Measurements from ENCODE around the gene ABCB4. TPM values are rescaled to one million over a fixed set of nuclear protein-coding genes. Genes with fewer than 3 reads are reported as not detected.

The ABCB4 gene
- total RNA-seq, 1 experiment from 2014 or later: 0.20 TPM

DNA sequence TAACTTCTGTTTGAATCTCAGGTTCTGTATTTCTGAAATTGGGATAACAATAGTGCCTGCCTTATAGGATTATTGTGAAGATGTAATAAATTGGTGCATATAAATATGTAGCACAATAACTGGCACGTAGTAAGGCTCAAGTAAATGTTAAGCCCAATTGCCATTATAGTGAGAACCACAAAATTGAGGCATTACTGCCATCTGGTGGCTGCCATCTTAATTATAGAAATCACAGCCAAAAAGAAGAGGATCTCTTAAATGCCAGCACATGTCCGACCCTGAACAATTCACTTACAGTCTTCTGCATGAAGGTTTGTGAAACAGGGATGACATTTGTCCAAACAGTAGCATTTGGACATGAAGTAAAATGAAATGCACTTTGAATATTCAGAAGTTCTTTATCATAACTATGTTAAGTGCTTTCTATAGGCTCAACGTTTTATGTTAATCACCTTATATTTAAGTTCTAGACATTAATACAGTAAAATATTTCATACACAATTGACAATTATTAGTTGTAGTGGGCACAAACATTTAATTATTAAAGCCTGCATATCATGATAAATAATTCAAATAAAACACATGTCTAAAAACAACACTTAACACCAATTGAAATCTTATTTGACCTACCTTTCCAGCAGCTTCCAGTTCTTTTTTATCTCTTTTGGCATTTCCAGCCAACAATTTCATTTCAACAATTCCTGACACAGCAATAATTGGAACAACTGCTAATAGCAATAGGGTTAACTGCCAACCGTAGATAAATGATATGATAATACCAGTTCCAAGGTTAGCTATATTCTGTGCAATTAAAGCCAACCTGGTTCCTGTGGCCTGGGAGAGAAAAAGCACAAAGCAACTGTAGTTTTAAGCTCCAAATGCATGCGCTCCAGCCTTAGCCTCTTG, 58.5 kb downstream of the ABCB4 start:
- DNase-seq: no peak
- Histone ChIP-seq H2BK120ac (ENCODE audit: low read depth, low read length, poor library complexity, severe bottlenecking) (no peak overlapping the region), H3K79me1 (ENCODE audit: insufficient read depth, low read depth, low read length, poor library complexity, severe bottlenecking) (no peaks in the 10 kb centered on the region), H2BK15ac (ENCODE audit: low read depth, low read length) (no peak overlapping the region), H3K4me2 (ENCODE audit: insufficient read depth, insufficient read length, low read length) (no peak overlapping the region), H3K18ac (ENCODE audit: insufficient read length, low read depth, low read length) (no peak overlapping the region), H4K20me1 (ENCODE audit: control insufficient read depth, insufficient read depth, insufficient read length) (no peaks in the 10 kb centered on the region), H3K23me2 (ENCODE audit: insufficient read length, low read depth, low read length, poor library complexity, severe bottlenecking) (no peaks in the 10 kb centered on the region), H3K79me2 (ENCODE audit: insufficient read depth, low read length) (no peaks in the 10 kb centered on the region), H3K56ac (ENCODE audit: insufficient read length, low read depth, low read length) (no peak overlapping the region), H2AFZ (ENCODE audit: low read length) (no peak overlapping the region), H2AK5ac (ENCODE audit: insufficient read length, low read length) (no peak overlapping the region), H3K27ac (ENCODE audit: insufficient read length, low read depth, low read length) (no peak overlapping the region), H2BK20ac (ENCODE audit: low read depth, low read length, poor library complexity, severe bottlenecking) (no peak overlapping the region), H2BK12ac (ENCODE audit: insufficient read length, low read depth, low read length) (no peak overlapping the region), H4K8ac (replicated peaks; ENCODE audit: insufficient read length, low read depth, low read length) (no peak overlapping the region), H3T11ph (ENCODE audit: low read length) (no peak overlapping the region), H2BK5ac (ENCODE audit: insufficient read length, low read length) (no peak overlapping the region), H4K91ac (ENCODE audit: insufficient read length, low read depth, low read length) (no peak overlapping the region), H3K14ac (ENCODE audit: insufficient read depth, low read length) (no peak overlapping the region), H3K23ac (ENCODE audit: insufficient read length, low read depth, low read length) (no peak overlapping the region), H3K27me3 (ENCODE audit: insufficient read depth, low read length) (no peaks in the 10 kb centered on the region), H3K9me3 (ENCODE audit: control insufficient read depth, low read depth, low read length) (no peaks in the 10 kb centered on the region), H3K4ac (ENCODE audit: low read depth, low read length) (no peak overlapping the region), H3K4me1 (ENCODE audit: insufficient read depth, low read length) (no peaks in the 10 kb centered on the region), H4K5ac (ENCODE audit: insufficient read length, low read depth, low read length) (no peak overlapping the region), H3K9ac (ENCODE audit: extremely low read depth, insufficient read length, low read length) (no peak overlapping the region)
- Mint-ChIP-seq H3K4me3 (no peak overlapping the region), H3K9me3 (no peaks in the 10 kb centered on the region), H3K27me3 (ENCODE audit: low read depth) (no peaks in the 10 kb centered on the region), H3K36me3 (ENCODE audit: insufficient read depth in 1 of 3, low read depth in 3 of 3) (no peaks in the 10 kb centered on the region), H3K27ac (no peak overlapping the region), H3K4me1 (peaks cover 0 to 4% of the 10 kb centered on the region in 2 experiments; a peak in 1 of 4 replicates)
- TF ChIP-seq CTCF (conservative IDR thresholded peaks at IDR 0.05): peak; percentile 82
- no CpG with 5 or more reads among the region's 5 CpGs for WGBS (ENCODE audit: extremely low coverage, insufficient read length, low lambda C conversion rate)
